Gastroesophageal sphincter (tissue), 3 donors: ENCODE measurements around the gene PES1.

Experiments
- CTCF ChIP-seq, 4 experiments: fragments of 200-600 bp in 2 of 4; fragments of 450-650 bp in 2 of 4; sonication (generic) in 1 of 4; IDR thresholded peaks; one replicate each; pipeline ENCODE4 v1.5.1; 2017 to 2019; ENCODE audit warnings: antibody characterized with exemption in 4 of 4, mild to moderate bottlenecking in 2 of 4, moderate library complexity in 2 of 4
- EP300 ChIP-seq: sonication (generic); formaldehyde crosslinking; IDR thresholded peaks from one replicate; pipeline ENCODE4 v1.6.1; 2017; ENCODE audit warnings: antibody characterized with exemption, mild to moderate bottlenecking
- POLR2A ChIP-seq, 2 donors: fragments of 450-650 bp; IDR thresholded peaks; one replicate each; pipeline ENCODE4 v1.6.1; 2017; ENCODE audit warnings: antibody characterized with exemption in 2 of 2, mild to moderate bottlenecking in 2 of 2, moderate library complexity in 1 of 2

DNA sequence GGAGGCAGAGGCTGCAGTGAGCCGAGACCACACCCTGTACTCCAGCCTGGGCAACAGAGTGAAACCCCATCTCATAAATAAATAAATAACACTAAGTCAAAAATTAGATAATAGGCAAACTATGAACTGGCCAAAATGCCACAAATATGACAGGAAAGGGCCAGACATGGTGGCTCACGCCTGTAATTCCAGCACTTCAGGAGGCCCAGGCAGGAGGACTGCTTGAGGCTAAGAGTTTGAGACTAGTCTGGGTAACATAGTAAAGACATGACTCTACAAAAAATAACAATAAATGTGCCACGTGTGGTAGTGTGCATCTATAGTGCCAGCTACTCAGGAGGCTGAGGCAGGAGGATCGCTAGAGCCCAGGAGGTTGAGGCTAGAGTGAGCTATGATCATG, 65.1 kb downstream of the PES1 start:
- no peak for TF ChIP-seq EP300
- no peak for TF ChIP-seq CTCF (IDR thresholded peaks at IDR 0.05)
- no peak for TF ChIP-seq POLR2A (IDR thresholded peaks at IDR 0.05)
